DND-41 (cell line): ENCODE results near the gene NRG2.

Experiments
- ATAC-seq: fragments of 200-7000 bp; cut with Tn5 transposase; 3 replicates; pipeline ENCODE4 v1.9.1; 2021; ENCODE audit warnings: low read depth; ENCODE audit not compliant: insufficient read depth
- DNase-seq: peaks from one replicate; pipeline ENCODE4 v3.0.0-alpha.2; 2020
- H2AFZ ChIP-seq: 2 replicates; pipeline ENCODE4 v1.6.0; 2012; ENCODE audit warnings: low read depth, low read length
- H3K27ac ChIP-seq: 2 replicates; pipeline ENCODE4 v1.5.1; 2012; ENCODE audit warnings: low read length, inconsistent platforms
- H3K27me3 ChIP-seq: fragments of 200-600 bp; sonication (generic); 2 replicates; pipeline ENCODE4 v1.6.0; 2012; ENCODE audit warnings: low read length, mild to moderate bottlenecking, inconsistent platforms; ENCODE audit not compliant: insufficient read depth, poor library complexity
- H3K36me3 ChIP-seq: 2 replicates; pipeline ENCODE4 v1.5.1; 2012; ENCODE audit warnings: low read length, inconsistent platforms; ENCODE audit not compliant: insufficient read depth
- H3K4me1 ChIP-seq: 2 replicates; pipeline ENCODE4 v1.5.1; 2012; ENCODE audit warnings: mild to moderate bottlenecking, low read length; ENCODE audit not compliant: insufficient read depth
- H3K4me2 ChIP-seq: 2 replicates; pipeline ENCODE4 v1.6.0; 2012; ENCODE audit warnings: mild to moderate bottlenecking, moderate library complexity, low read length, inconsistent platforms; ENCODE audit not compliant: insufficient read depth
- H3K4me3 ChIP-seq, 2 experiments: fragments of 200-600 bp in 1 of 2; shearing (Covaris generic) in 1 of 2; 2 replicates each; pipeline ENCODE4 v1.5.1; 2012 to 2016; ENCODE audit warnings: inconsistent platforms in 2 of 2, low read length in 2 of 2, mild to moderate bottlenecking in 2 of 2, low read depth in 1 of 2, moderate library complexity in 1 of 2
- H3K79me2 ChIP-seq: 2 replicates; pipeline ENCODE4 v1.6.0; 2012; ENCODE audit warnings: low read length, inconsistent platforms; ENCODE audit not compliant: insufficient read depth
- H3K9ac ChIP-seq: 2 replicates; pipeline ENCODE4 v1.6.0; 2012; ENCODE audit warnings: low read depth, mild to moderate bottlenecking, inconsistent platforms, low read length, moderate library complexity
- H3K9me3 ChIP-seq: 2 replicates; pipeline ENCODE4 v1.5.1; 2012; ENCODE audit warnings: low read length, moderate library complexity, mild to moderate bottlenecking, inconsistent platforms; ENCODE audit not compliant: insufficient read depth, severe bottlenecking
- H4K20me1 ChIP-seq: 2 replicates; pipeline ENCODE4 v1.6.0; 2012; ENCODE audit warnings: low read length; ENCODE audit not compliant: insufficient read depth
- EZH2 ChIP-seq: IDR thresholded peaks from 3 replicates; pipeline ENCODE4 v1.6.1; 2012; ENCODE audit warnings: borderline replicate concordance, low read depth, mild to moderate bottlenecking, moderate library complexity, low read length, inconsistent platforms; ENCODE audit not compliant: severe bottlenecking
- TF ChIP-seq, protein P1 (sequence below): IDR thresholded peaks from 2 replicates; pipeline ENCODE4 v1.5.1; 2012; ENCODE audit warnings: borderline replicate concordance, low read length, moderate library complexity, mild to moderate bottlenecking; ENCODE audit not compliant: poor library complexity, severe bottlenecking; ENCODE audit errors: extremely low read depth

Gene NRG2

DNA sequence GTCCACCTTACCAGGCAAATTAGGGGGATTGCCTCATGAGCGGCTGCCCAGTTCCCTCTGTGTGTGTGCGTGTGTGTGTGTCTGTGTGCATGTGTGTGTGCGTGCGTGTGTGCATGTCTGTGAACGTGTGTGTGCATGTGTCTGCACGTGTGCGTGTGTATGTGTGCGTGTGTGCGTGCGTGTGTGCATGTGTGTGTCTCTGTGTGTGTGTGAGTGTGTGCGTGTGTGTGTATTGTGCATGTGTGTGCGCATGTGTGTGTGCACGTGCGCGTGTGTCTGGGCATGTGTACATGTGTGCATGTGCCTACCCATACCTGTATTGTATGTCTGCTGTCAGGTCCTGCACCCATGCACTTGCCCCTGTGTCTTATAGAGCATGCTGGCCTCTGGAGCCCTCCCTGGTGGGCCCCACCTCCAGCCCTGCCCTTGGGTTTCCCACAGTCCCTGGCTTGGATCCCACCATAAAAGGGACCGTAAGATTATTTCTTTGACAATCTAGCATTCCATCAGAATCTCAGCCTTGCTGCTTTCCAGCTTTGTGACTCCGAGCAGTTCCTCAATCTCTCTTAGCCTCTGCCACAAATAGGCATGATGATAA, 238.2 kb downstream of the NRG2 start:
- no peak for TF ChIP-seq EZH2
- TF ChIP-seq, protein P1, sequence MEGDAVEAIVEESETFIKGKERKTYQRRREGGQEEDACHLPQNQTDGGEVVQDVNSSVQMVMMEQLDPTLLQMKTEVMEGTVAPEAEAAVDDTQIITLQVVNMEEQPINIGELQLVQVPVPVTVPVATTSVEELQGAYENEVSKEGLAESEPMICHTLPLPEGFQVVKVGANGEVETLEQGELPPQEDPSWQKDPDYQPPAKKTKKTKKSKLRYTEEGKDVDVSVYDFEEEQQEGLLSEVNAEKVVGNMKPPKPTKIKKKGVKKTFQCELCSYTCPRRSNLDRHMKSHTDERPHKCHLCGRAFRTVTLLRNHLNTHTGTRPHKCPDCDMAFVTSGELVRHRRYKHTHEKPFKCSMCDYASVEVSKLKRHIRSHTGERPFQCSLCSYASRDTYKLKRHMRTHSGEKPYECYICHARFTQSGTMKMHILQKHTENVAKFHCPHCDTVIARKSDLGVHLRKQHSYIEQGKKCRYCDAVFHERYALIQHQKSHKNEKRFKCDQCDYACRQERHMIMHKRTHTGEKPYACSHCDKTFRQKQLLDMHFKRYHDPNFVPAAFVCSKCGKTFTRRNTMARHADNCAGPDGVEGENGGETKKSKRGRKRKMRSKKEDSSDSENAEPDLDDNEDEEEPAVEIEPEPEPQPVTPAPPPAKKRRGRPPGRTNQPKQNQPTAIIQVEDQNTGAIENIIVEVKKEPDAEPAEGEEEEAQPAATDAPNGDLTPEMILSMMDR: no peak
- Histone ChIP-seq H3K36me3 (no peaks in the 10 kb centered on the region), H4K20me1 (peaks cover 17% of the 10 kb centered on the region), H2AFZ (no peak overlapping the region), H3K4me3 (no peak overlapping the region), H3K79me2 (no peaks in the 10 kb centered on the region), H3K4me2 (no peak overlapping the region), H3K9ac (no peak overlapping the region), H3K4me1 (no peaks in the 10 kb centered on the region), H3K27me3 (peaks cover 6% of the 10 kb centered on the region), H3K27ac (no peak overlapping the region), H3K9me3 (no peaks in the 10 kb centered on the region)
- no peak for ATAC-seq
- DNase-seq: no peak

DNA sequence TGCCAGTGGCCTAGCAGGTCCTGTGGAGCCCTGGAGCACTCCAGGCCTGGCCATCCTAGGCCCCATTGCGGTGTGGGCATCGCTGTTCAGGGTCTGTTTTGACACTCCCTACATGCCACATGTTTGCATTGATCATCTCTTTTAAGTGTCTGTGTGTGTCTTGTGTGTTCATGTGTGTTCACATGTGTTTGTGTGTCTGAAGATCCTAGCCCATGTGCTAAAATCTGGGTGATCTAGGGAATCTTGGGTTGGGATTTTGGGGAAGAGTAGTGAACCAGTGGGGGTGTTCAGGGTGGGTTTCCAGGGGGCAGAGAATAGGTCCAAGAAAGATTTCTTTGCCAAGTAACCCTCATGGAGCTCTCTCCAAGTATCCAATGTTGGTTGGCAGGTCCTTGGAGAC, 239.1 kb downstream of the NRG2 start:
- no peak overlapping the region for H3K9ac ChIP-seq
- no peak for TF ChIP-seq EZH2
- TF ChIP-seq, protein P1: no peak
- H4K20me1 ChIP-seq: peaks cover 15% of the 10 kb centered on the region
- no peak overlapping the region for H2AFZ ChIP-seq
- DNase-seq: no peak
- no peak overlapping the region for H3K4me2 ChIP-seq
- peaks cover 7% of the 10 kb centered on the region for H3K27me3 ChIP-seq
- no peak overlapping the region for H3K4me3 ChIP-seq
- no peaks in the 10 kb centered on the region for H3K36me3 ChIP-seq
- H3K9me3 ChIP-seq: no peaks in the 10 kb centered on the region
- no peak overlapping the region for H3K27ac ChIP-seq
- ATAC-seq: no peak
- no peaks in the 10 kb centered on the region for H3K79me2 ChIP-seq
- no peaks in the 10 kb centered on the region for H3K4me1 ChIP-seq

GRCh38 chr5:139799359-139799758, 243.7 kb downstream of the NRG2 start:
- Histone ChIP-seq H3K9ac (no peak overlapping the region), H3K27ac (no peak overlapping the region), H3K27me3 (peaks cover 7% of the 10 kb centered on the region), H3K9me3 (no peaks in the 10 kb centered on the region), H4K20me1 (peaks cover 8% of the 10 kb centered on the region), H3K79me2 (no peaks in the 10 kb centered on the region), H2AFZ (no peak overlapping the region), H3K36me3 (no peaks in the 10 kb centered on the region), H3K4me3 (no peak overlapping the region), H3K4me2 (no peak overlapping the region), H3K4me1 (no peaks in the 10 kb centered on the region)
- no peak for DNase-seq
- TF ChIP-seq, protein P1: no peak
- no peak for TF ChIP-seq EZH2
- ATAC-seq: no peak

- DNase-seq (no peak), ATAC-seq (no peak)
- Histone ChIP-seq H3K9me3 (no peaks in the 10 kb centered on the region), H3K27ac (no peak overlapping the region), H3K4me1 (no peaks in the 10 kb centered on the region), H3K9ac (no peak overlapping the region), H2AFZ (no peak overlapping the region), H4K20me1 (peaks cover 8% of the 10 kb centered on the region), H3K4me3 (no peak overlapping the region), H3K27me3 (peaks cover 7% of the 10 kb centered on the region), H3K79me2 (no peaks in the 10 kb centered on the region), H3K4me2 (no peak overlapping the region), H3K36me3 (no peaks in the 10 kb centered on the region)
- no peak for TF ChIP-seq EZH2
- TF ChIP-seq, protein P1: no peak
These were observed 244.2 kb downstream of the NRG2 start for GRCh38 chr5:139798883-139799282.
